HG03442 (cell line): ENCODE data around the gene RIMS4.

Experiments
- ATAC-seq: cut with Tn5 transposase; IDR thresholded peaks from one replicate; pipeline ENCODE4 v1.9.1; 2021; ENCODE audit warnings: mild to moderate bottlenecking, moderate library complexity; ENCODE audit not compliant: unreplicated experiment

RIMS4 gene

DNA sequence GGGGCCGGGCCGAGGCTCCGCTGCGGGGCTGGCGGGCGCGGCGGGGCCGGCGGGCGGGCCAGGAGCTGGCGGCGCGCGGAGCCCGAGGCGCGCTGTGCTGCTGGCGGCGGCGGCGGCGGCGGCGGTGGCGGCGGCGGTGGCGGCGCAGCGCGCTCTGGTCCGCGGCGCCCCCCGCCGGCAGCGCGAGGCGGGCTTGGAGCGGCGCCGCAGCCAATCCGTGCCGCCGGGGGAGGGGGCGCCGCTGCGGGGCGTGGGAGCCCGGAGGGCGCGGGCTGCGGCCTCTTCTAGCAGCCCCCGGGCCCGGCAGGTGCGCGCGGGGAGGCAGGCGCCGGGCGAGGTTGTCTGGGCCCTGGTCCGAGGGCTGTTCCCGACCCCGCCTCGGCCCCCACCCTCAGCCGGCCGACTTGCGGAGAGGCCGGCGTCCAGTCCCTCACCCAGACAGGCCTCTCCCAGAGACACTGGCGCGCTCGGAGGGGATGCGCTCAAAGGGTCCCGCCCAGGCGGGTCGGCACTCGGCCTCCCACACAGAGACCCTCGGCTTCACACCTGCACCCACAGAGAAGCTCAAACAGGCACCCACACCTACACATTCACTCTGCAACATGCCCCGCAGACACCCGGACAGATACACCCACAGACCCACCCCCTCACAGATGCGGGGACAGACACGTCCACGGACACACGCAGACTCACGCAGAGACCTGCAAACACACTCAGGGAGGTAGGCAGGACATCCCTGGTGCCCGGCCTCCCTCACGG lies at the start of gene RIMS4:
Gene RIMS4 (minus strand): TSS at position 156 of the 759 bp plus-strand sequence. CDS start 275 bp downstream, outside the sequence.
- no peak for ATAC-seq

GRCh38 chr20:44858606-44859360 lies 48.4 kb upstream of the RIMS4 start:
- ATAC-seq: no peak

DNA sequence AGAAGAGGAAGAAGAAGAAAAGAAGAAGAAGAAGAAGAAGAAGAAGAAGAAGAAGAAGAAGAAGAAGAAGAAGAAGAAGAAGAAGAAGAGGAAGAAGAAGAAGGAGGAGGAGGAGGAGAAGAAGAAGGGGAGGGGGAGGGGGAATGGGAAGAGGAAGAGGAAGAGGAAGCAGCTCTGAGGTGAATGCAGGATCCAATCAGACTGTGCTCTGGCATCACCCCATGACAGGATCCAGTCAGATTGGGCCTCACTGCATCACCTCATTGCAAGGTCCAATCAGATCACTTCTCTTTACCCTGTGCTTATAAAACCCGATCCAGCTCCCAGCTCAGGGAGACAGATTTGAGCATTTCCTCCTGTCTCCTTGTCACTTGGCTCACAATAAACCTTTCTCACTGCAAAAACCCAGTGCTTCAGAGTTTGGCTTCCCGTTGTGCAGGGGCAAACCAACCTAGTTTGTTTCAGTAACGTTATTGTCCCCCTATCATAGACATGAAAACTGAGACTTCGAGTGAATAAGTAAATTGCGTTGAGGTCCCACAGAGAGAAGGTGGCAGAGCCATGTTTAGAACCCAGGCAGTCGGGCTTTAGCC lies 46.6 kb upstream of the RIMS4 start:
- no peak for ATAC-seq

GRCh38 chr20:44856442-44856841 lies 46.1 kb upstream of the RIMS4 start:
- no peak for ATAC-seq

DNA sequence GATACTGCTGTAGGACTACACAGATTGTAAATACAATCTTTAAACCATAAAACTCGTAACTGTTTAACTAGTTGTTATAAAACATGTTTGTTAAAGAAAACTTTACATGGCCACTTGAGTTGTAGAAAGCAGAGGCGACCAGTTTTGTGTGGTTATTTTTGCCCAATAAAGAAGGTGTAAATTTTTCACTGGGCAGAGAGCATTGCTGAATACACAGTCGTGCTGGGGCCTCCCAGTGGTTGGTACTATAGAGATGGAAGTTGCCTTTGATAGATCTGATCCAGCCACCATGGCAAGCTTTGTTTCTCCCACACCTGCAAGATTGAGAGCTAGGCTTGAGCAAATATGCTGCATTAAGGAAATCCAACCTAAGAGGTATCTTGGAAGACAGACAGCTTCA lies 41.2 kb upstream of the RIMS4 start:
- ATAC-seq: no peak

- ATAC-seq: no peak
These were observed 40.5 kb upstream of the RIMS4 start for GRCh38 chr20:44850837-44851236.

DNA sequence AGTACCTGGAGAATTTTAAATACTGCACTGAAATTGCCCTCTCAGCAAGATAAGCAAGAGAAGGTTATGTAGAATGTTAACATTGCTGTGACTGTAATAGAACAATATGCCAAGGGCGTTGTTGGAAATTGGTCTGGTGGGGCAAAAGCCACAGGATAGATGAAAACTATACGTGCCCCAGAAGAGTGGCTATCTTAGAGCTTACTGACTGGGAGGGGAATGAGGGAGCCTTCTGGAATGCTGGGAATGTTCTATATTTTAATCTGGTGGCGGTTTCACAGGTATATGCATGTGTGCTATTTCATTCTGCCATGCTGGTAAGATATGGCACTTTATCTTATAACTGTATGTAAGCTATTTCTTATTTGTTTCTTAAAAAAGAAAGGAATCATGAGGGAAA lies 39.9 kb upstream of the RIMS4 start:
- ATAC-seq: no peak

GRCh38 chr20:44849703-44850102 lies 39.4 kb upstream of the RIMS4 start:
- no peak for ATAC-seq

DNA sequence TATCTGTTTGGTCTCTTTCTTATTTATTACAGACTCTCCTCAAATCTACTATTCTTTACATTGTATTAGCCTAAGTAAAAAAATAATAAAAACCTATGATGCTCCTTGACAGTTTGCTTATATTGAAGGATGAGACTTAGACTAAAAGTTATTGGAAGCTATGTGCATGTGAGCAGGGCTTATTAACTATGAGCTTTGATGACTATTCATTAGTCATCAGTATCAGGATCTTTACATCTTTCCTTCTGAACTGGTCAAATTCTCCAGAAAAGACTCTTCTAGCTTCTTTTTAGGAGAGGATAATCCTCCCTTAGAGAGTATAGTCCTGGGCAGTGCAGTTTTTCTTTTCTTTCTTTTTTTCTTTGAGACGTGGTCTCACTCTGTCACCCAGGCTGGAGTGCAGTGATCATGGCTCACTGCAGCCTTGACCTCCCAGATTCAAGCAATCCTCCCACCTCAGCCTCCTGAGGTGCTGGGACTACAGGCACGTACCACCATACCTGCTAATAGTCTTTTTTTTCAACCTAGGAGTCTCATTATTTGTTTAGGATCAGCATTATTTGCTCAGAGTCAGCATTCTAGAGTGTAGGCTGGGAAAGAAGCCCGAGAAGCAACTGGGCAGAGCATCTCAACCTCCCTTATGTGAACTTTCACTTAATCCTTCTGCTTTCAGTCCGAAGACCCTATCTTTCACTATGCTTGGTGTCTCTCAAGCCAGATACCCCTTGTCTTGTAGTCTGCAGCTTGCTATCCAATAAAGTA lies 38.1 kb upstream of the RIMS4 start:
- ATAC-seq: no peak

DNA sequence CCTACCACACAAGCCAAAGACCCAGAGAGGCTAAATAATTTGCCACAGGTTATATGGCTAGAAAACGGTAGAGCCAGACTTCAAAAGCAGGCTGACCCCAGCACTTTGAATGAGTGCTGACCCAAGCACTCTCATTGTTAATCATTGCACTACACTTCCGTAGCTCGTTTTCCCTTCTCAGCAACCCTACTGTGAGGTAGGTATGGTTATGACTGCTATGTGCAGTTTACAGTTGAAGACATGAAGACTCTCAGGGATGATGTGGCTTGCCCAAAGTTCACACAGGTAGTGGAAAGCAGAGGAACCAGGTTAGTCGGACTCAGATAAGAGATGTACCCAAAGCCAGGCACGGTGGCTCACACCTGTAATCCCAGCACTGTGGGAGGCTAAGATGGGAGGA lies 33.5 kb upstream of the RIMS4 start:
- ATAC-seq: no peak

- ATAC-seq: no peak
These were observed 31.6 kb upstream of the RIMS4 start for GRCh38 chr20:44841955-44842354.

DNA sequence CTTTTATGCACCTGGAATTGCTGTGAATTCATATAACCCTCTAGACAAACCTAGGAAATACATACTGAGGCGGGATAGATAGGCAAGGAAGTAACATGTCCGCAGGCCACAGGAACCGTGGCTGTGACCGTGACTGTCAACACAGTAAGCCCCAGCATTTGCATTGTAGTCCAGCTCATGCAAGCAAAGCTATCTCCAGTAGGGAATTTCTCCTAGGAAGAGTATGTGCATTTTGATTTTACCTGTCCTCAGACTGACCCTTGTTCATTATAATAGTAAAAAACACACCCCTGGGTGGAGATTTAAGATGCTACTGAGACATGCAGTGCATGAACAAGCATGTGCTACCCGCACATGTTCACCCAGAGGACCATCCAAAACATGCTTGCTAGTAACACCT lies 30.5 kb upstream of the RIMS4 start:
- ATAC-seq: no peak

GRCh38 chr20:44839481-44839880 lies 29.1 kb upstream of the RIMS4 start:
- ATAC-seq: no peak

GRCh38 chr20:44838521-44838920 lies 28.2 kb upstream of the RIMS4 start:
- no peak for ATAC-seq

GRCh38 chr20:44837946-44838345 lies 27.6 kb upstream of the RIMS4 start:
- ATAC-seq: no peak

GRCh38 chr20:44836601-44837120 lies 26.3 kb upstream of the RIMS4 start:
- no peak for ATAC-seq

DNA sequence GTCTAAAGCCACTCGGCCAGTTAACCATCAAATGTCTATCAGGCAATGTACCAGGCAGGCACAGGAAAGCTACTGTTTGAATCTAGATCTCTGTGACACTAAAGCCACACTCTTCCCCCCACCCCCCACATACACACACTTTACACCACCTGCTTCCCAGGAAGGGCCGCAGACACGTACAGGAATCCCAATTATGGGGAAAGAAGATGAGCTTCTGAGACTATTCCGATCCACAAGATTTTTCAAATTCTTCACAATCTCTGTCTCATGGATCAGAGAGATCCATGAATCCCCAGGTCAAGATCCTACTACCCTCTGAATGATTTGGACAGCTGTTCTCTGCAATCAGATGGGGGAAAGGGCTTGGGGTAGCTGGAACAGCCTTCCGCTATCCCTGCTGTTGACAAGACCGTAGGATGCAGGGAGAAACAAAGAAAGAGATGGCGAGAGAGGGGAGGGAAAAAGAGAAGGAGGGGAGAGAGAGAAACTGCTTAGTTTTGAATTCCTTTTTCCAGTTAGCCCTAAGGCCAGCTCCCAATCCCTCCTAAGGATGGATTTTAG lies 25.4 kb upstream of the RIMS4 start:
- no peak for ATAC-seq

GRCh38 chr20:44835116-44835515 lies 24.8 kb upstream of the RIMS4 start:
- no peak for ATAC-seq

DNA sequence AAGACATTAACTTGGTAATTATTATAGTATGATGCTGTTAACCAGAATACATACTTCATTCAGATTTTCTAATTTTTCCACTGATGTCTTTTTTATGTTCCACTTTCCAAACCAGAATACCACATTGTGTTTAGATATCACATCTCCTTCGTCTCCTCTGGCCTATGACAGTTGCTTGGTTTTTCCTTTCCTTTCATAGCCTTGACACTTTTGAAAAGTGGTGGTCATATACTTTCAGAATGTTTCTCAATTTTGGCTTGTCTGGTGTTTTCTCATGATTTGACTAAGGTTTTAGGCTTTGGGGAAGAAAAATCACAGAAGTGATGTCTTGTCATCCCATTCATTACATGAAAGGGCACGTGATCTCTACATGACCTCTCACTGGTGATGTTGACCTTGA lies 24.3 kb upstream of the RIMS4 start:
- no peak for ATAC-seq

- no peak for ATAC-seq
These were observed 23.1 kb upstream of the RIMS4 start for GRCh38 chr20:44833437-44833836.

GRCh38 chr20:44832724-44833123 lies 22.4 kb upstream of the RIMS4 start:
- no peak for ATAC-seq
